DOHH2 (cell line): ENCODE results near the gene KCNIP1.

Experiments
- EZH2phosphoT487 ChIP-seq: fragments of 200-600 bp; sonication (generic); IDR thresholded peaks from 2 replicates; pipeline ENCODE4 v1.6.1; 2017; ENCODE audit warnings: borderline replicate concordance, mild to moderate bottlenecking, antibody characterized with exemption, low read length, moderate library complexity, mixed read lengths
- TF ChIP-seq, protein P1 (sequence below): fragments of 200-600 bp; sonication (generic); IDR thresholded peaks from one replicate; pipeline ENCODE4 v1.5.1; 2014; ENCODE audit warnings: antibody characterized with exemption, mild to moderate bottlenecking, low read depth, low read length; ENCODE audit not compliant: poor library complexity, severe bottlenecking

DNA sequence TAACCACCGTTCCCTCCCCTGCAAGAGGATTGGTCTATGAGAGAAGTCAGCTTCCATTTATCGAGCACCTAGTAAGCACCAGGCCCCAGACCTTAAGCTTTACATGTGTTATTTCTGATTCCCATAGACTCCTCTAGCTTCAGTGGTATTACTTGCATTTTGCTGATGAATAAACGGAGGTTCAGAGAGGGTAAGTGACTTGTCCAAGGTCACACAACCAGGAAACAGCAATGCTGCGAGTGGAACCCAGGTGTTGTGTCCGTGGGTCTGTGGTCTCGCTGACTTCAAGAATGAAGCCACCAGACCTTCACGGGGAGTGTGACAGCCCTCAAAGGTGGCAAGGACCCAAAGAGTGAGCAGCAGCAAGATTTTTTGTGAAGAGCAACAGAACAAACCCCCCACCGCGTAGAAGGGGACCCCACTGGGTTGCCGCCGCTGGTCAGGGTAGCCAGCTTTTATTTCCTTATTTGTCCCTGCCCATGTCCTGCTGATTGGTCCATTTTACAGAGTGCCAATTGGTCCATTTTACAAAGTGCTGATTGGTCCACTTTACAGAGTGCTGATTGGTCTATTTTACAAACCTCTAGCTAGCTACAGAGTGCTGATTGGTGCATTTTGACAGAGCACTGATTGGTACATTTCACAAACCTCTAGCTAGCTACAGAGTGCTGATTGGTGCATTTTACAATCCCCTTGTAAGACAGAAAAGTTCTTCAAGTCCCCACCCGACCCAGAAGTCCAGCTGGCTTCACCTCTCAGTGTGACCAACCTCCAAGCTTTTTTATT is 29.1 kb upstream of the KCNIP1 start:
- TF ChIP-seq, protein P1, sequence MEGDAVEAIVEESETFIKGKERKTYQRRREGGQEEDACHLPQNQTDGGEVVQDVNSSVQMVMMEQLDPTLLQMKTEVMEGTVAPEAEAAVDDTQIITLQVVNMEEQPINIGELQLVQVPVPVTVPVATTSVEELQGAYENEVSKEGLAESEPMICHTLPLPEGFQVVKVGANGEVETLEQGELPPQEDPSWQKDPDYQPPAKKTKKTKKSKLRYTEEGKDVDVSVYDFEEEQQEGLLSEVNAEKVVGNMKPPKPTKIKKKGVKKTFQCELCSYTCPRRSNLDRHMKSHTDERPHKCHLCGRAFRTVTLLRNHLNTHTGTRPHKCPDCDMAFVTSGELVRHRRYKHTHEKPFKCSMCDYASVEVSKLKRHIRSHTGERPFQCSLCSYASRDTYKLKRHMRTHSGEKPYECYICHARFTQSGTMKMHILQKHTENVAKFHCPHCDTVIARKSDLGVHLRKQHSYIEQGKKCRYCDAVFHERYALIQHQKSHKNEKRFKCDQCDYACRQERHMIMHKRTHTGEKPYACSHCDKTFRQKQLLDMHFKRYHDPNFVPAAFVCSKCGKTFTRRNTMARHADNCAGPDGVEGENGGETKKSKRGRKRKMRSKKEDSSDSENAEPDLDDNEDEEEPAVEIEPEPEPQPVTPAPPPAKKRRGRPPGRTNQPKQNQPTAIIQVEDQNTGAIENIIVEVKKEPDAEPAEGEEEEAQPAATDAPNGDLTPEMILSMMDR, result no peak
- TF ChIP-seq EZH2phosphoT487, result no peak
